Fibroblast of upper back skin (primary cell): Measurements from ENCODE around the gene GABRG2.

Experiments
- DNase-seq: peaks from one replicate; pipeline ENCODE4 v3.0.0-alpha.2; 2013

The GABRG2 gene

GRCh38 chr5:162196351-162196750 lies 128.8 kb downstream of the GABRG2 start:
- DNase-seq: no peak

- DNase-seq: no peak
Measured at GRCh38 chr5:162202285-162202880, 134.8 kb downstream of the GABRG2 start.
